Subcutaneous abdominal adipose tissue (tissue), 5 donors: ENCODE results near the gene LYG2.
"Not testable (repeated sequence)": the region's sequence is repeated elsewhere in the genome, so short reads cannot be mapped to it uniquely, and the experiment has no call there.

Source experiments
- H3K27ac ChIP-seq: one replicate; pipeline ENCODE4 v1.7.0; 2013; ENCODE audit warnings: low read depth, mild to moderate bottlenecking, inconsistent platforms, low read length, moderate library complexity
- H3K27me3 ChIP-seq, 5 donors: one replicate each; pipeline ENCODE4 v1.7.0; 2013; ENCODE audit warnings: low read length in 5 of 5, inconsistent platforms in 1 of 5; ENCODE audit not compliant: control insufficient read depth in 5 of 5, insufficient read depth in 4 of 5
- H3K36me3 ChIP-seq, 5 donors: one replicate each; pipeline ENCODE4 v1.7.0; 2013; ENCODE audit warnings: low read length in 5 of 5; ENCODE audit not compliant: control insufficient read depth in 5 of 5, insufficient read depth in 5 of 5
- H3K4me1 ChIP-seq, 5 donors: one replicate each; pipeline ENCODE4 v1.7.0; 2013; ENCODE audit warnings: low read length in 5 of 5, mild to moderate bottlenecking in 3 of 5, moderate library complexity in 1 of 5; ENCODE audit not compliant: control insufficient read depth in 5 of 5, insufficient read depth in 5 of 5
- H3K4me3 ChIP-seq, 5 donors: one replicate each; pipeline ENCODE4 v1.7.0; 2013; ENCODE audit warnings: low read length in 5 of 5, low read depth in 1 of 5
- H3K9ac ChIP-seq, 5 donors: one replicate each; pipeline ENCODE4 v1.7.0; 2013; ENCODE audit warnings: low read length in 5 of 5, mild to moderate bottlenecking in 4 of 5, moderate library complexity in 3 of 5
- H3K9me3 ChIP-seq, 5 donors: one replicate each; pipeline ENCODE4 v1.7.0; 2013; ENCODE audit warnings: low read length in 5 of 5; ENCODE audit not compliant: control insufficient read depth in 5 of 5
- donor health status: healthy.
- donor health status: healthy.
- donor health status: healthy.
- donor health status: healthy.
- donor health status: healthy.

LYG2 gene, protein sequence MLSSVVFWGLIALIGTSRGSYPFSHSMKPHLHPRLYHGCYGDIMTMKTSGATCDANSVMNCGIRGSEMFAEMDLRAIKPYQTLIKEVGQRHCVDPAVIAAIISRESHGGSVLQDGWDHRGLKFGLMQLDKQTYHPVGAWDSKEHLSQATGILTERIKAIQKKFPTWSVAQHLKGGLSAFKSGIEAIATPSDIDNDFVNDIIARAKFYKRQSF

DNA sequence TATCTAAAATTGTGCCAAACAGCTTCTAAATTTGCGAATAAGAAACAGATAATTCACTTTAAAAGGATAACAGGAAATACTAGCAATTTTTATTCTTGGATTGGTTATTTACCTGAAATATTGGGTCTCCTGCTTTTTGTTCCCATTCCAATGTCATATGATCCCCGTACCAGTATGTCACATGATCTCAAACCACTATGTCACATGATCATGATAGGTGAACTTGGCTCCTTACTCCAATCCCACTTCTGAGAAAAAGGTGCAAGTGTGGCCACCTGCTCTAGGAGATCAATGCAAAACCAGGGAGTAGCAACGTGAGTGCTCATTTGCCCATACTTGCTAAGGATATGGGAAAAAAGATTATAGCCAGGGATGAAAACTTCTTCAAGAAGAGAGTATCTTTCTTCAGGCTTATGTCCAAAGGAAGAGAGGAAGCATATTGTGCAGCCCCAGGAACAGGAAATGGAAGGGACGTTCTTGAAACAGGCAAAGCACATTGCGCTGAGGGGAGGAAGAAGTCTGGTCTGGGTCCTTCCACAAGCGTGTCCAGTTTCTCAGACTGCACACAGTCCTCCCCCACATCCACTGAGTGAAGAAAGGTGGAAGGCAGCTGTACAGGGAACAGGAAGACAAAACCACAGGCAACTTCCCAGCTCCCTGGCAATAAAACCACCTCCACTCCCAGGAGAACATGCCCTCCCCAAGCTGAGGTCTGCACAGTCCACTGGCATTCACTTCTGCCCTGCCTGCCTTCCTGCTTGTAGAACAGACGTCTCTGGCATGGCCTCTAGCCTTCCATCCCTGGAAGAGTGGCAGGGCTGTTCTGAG is at the start of gene LYG2:
Gene LYG2 (minus strand): TSS at position 176 of the 828 bp plus-strand sequence. CDS start 1,406 bp downstream, outside the sequence.
- no peak within 1 kb of the TSS for H3K9ac ChIP-seq
- no peak within 1 kb of the TSS for H3K4me3 ChIP-seq
- H3K27ac ChIP-seq, result no peak within 1 kb of the TSS
- H3K27me3 ChIP-seq, result no peaks in the 10 kb centered on the region
- H3K36me3 ChIP-seq, result no peaks in the 10 kb centered on the region
- no peaks in the 10 kb centered on the region for H3K4me1 ChIP-seq
- H3K9me3 ChIP-seq, result no peaks in the 10 kb centered on the region

- H3K27ac ChIP-seq, H3K4me1 ChIP-seq, H3K27me3 ChIP-seq, H3K4me3 ChIP-seq, H3K9me3 ChIP-seq, H3K9ac ChIP-seq: not testable (repeated sequence)
- H3K36me3 ChIP-seq, result peaks cover 0 to 17% (median 8%) of the 10 kb centered on the region in 5 donors
Measured at GRCh38 chr2:99301097-99301496, 45.6 kb upstream of the LYG2 start, which contains the start of gene LYG1. TSS of gene LYG1 (minus strand) at chr2:99301197. CDS start at chr2:99295670, 5,527 bp downstream.

- no peak overlapping the region for H3K4me3 ChIP-seq
Measured at GRCh38 chr2:99299580-99299979, 44.1 kb upstream of the LYG2 start.

DNA sequence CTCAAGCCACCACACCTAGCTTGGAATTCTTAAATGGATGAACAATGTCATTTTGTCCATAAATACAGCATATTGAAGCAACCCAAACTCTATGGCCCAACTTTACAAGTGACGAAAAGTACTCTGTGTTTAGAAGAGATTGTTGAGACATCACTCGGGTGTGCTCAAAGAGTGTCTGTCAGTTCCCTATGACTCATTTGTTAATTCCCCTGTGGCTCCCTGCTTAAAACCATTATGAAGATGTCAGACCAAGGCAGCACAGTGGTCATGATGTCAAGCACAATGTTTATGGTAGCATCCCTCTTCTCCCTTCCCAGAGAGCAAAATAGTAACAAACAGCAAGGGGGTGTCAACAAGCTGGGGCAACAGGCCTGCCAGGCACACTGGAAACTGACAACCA is 42.5 kb upstream of the LYG2 start:
- Histone ChIP-seq H3K27ac (no peak overlapping the region), H3K27me3 (no peaks in the 10 kb centered on the region), H3K4me1 (no peaks in the 10 kb centered on the region), H3K9me3 (no peaks in the 10 kb centered on the region), H3K4me3 (no peak overlapping the region), H3K9ac (no peak overlapping the region), H3K36me3 (peaks cover 0 to 8% (median 5%) of the 10 kb centered on the region in 5 donors)

More at GRCh38 chr2:99299580-99299979, 44.1 kb upstream of the LYG2 start:
- H3K4me1 ChIP-seq, result no peaks in the 10 kb centered on the region
- H3K9me3 ChIP-seq, result no peaks in the 10 kb centered on the region
- peaks cover 0 to 17% (median 5%) of the 10 kb centered on the region in 5 donors for H3K36me3 ChIP-seq
- no peaks in the 10 kb centered on the region for H3K27me3 ChIP-seq
- H3K9ac ChIP-seq, result no peak overlapping the region
- no peak overlapping the region for H3K27ac ChIP-seq

- Histone ChIP-seq H3K27me3 (no peaks in the 10 kb centered on the region), H3K9ac (no peak overlapping the region), H3K27ac (no peak overlapping the region), H3K4me3 (no peak overlapping the region), H3K9me3 (peaks cover 0 to 7% (median 2%) of the 10 kb centered on the region in 5 donors), H3K36me3 (peaks cover 0 to 11% (median 7%) of the 10 kb centered on the region in 5 donors), H3K4me1 (no peaks in the 10 kb centered on the region)
Measured at GRCh38 chr2:99285526-99285925, 30.1 kb upstream of the LYG2 start.

- H3K27me3 ChIP-seq, result no peaks in the 10 kb centered on the region
- H3K9ac ChIP-seq, result no peak overlapping the region
- H3K4me1 ChIP-seq, result no peaks in the 10 kb centered on the region
- H3K27ac ChIP-seq, result no peak overlapping the region
- no peak overlapping the region for H3K4me3 ChIP-seq
- H3K36me3 ChIP-seq, result peaks cover 0 to 11% (median 7%) of the 10 kb centered on the region in 5 donors
- H3K9me3 ChIP-seq, result peaks cover 3 to 14% (median 9%) of the 10 kb centered on the region in 5 donors
Measured at GRCh38 chr2:99279969-99280695, 24.7 kb upstream of the LYG2 start.

DNA sequence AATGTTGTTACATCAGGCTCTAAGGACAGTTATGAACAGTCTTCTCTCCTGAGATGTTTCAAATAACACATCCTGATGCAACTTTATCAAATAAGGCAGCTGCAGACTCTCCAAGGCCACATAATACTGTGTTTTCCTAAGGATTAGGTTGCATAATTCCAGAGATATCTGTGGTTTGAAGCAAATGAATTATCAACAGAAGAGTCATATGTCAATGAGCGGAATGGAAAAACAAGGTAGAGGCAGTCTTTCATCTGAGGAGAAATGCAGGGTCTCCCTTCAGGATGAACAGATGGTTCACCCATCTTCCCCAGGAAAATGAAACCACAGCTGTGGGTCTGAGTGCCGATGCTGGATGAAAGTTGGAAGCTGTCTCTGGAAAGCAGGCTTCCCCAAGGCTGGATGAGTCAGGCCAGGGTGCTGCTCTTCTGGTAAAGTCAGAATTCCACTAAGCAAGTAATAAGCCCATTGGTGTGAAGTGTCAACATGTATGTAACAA is 23.4 kb upstream of the LYG2 start:
- H3K27me3 ChIP-seq, result no peaks in the 10 kb centered on the region
- H3K36me3 ChIP-seq, result peaks cover 0 to 7% (median 2%) of the 10 kb centered on the region in 5 donors
- H3K27ac ChIP-seq, result no peak overlapping the region
- no peaks in the 10 kb centered on the region for H3K4me1 ChIP-seq
- H3K4me3 ChIP-seq, result no peak overlapping the region
- no peak overlapping the region for H3K9ac ChIP-seq
- H3K9me3 ChIP-seq, result peaks cover 3 to 14% (median 9%) of the 10 kb centered on the region in 5 donors

- H3K4me3 ChIP-seq, H3K36me3 ChIP-seq, H3K27me3 ChIP-seq, H3K4me1 ChIP-seq, H3K9ac ChIP-seq, H3K27ac ChIP-seq: not testable (repeated sequence)
- peaks cover 3 to 14% (median 9%) of the 10 kb centered on the region in 5 donors for H3K9me3 ChIP-seq
Measured at GRCh38 chr2:99278195-99278765, 22.8 kb upstream of the LYG2 start.

- no peak overlapping the region for H3K27ac ChIP-seq
- peaks cover 5 to 17% (median 12%) of the 10 kb centered on the region in 5 donors for H3K9me3 ChIP-seq
- no peaks in the 10 kb centered on the region for H3K27me3 ChIP-seq
- no peaks in the 10 kb centered on the region for H3K4me1 ChIP-seq
- H3K4me3 ChIP-seq, result no peak overlapping the region
- H3K9ac ChIP-seq, result no peak overlapping the region
- peaks cover 0 to 5% (median 0%) of the 10 kb centered on the region in 5 donors for H3K36me3 ChIP-seq
Measured at GRCh38 chr2:99275882-99276281, 20.4 kb upstream of the LYG2 start.
